Stimulated activated CD4-positive, alpha-beta T cell treated with anti-CD3 and anti-CD28 coated beads, Interleukin-2, amount 100 ng/mL, for 4 hours (primary cell): ENCODE data around the gene KCNRG.
"Not testable (repeated sequence)": the region's sequence is repeated elsewhere in the genome, so short reads cannot be mapped to it uniquely, and the experiment has no call there.

ENCODE experiments used
- DNase-seq: peaks from one replicate; pipeline ENCODE4 v3.0.0-alpha.2; 2020; ENCODE audit warnings: low read depth

Gene KCNRG

DNA sequence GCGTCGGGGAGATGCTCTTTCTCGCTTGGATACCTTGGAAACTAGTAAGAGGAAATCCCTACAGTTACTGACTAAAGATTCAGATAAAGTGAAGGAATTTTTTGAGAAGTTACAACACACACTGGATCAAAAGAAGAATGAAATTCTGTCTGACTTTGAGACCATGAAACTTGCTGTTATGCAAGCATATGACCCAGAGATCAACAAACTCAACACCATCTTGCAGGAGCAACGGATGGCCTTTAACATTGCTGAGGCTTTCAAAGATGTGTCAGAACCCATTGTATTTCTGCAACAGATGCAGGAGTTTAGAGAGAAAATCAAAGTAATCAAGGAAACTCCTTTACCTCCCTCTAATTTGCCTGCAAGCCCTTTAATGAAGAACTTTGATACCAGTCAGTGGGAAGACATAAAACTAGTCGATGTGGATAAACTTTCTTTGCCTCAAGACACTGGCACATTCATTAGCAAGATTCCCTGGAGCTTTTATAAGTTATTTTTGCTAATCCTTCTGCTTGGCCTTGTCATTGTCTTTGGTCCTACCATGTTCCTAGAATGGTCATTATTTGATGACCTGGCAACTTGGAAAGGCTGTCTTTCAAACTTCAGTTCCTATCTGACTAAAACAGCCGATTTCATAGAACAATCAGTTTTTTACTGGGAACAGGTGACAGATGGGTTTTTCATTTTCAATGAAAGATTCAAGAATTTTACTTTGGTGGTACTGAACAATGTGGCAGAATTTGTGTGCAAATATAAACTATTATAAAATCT lies 2.7 kb upstream of the KCNRG start:
- no peak for DNase-seq

- no peak for DNase-seq
These were observed 858 bp upstream of the KCNRG start for GRCh38 chr13:50014386-50014785.

DNA sequence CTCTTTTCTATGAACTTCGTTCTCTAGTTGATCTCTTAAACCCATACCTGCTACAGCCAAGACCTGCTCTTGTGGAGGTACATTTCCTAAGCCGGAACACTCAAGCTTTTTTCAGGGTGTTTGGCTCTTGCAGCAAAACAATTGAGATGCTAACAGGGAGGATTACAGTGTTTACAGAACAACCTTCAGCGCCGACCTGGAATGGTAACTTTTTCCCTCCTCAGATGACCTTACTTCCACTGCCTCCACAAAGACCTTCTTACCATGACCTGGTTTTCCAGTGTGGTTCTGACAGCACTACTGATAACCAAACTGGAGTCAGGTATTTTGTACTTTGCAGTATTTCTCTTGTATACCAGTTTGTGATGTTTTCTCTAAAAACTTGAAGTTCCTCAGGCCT lies 506 bp downstream of the KCNRG start:
- DNase-seq: no peak

GRCh38 chr13:50016444-50016843 lies 1.2 kb downstream of the KCNRG start:
- DNase-seq: no peak

GRCh38 chr13:50017819-50018218 lies 2.6 kb downstream of the KCNRG start:
- no peak for DNase-seq

- no peak for DNase-seq
These were observed 10.2 kb downstream of the KCNRG start for GRCh38 chr13:50025436-50025835.

DNA sequence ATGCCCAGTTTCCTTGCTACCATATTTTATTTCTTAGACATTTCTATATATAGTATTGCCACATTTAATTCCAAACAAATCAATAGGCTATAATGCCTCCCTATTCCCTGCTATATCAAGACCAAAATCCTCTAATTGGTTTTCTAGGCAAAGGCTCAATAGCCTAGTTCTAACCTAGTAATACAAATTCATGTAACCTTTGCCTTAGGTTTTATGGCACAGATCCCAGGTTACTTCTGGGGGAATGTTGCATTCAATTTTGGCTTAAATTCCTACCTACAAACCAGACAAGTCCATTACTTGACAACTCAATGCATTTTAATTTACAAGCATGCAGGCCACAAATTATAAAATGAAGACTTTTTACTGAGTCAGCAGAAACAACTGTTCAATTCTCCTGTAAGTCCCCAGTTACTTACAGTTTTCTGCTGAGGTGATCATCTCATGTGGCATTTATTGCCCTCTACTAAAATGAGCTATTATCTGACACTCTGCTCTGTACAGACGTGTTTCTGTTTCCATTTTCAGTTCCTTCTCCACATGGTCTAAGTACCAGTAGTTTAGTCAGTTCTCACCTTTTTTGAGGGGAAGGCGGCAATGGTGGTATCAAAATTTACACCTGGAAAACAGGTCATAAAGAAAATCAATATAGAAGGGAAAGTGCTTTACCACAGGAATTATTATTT lies 11.7 kb downstream of the KCNRG start:
- no peak for DNase-seq

- no peak for DNase-seq
These were observed 15.1 kb downstream of the KCNRG start for GRCh38 chr13:50030315-50030714.

DNA sequence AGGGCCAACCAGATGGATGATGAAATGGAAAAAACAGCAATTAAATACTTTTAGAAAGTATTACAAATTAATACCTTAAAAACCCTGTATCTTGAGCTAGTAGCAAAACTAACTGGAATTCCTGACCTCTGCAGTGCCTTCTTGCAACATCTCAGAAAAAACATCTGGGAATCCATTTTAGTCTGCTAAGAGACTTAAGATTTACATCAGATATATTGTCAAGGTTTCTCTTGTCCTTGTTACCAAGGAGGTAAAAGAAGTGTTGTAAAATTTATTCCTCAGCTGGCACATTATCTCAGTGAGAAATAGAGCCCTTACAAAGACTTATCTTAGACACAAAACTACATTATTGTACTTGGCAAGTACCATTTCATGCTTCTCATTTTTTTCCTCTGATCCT lies 18.5 kb downstream of the KCNRG start:
- no peak for DNase-seq

GRCh38 chr13:50037788-50038187 lies 22.5 kb downstream of the KCNRG start:
- DNase-seq: no peak

DNA sequence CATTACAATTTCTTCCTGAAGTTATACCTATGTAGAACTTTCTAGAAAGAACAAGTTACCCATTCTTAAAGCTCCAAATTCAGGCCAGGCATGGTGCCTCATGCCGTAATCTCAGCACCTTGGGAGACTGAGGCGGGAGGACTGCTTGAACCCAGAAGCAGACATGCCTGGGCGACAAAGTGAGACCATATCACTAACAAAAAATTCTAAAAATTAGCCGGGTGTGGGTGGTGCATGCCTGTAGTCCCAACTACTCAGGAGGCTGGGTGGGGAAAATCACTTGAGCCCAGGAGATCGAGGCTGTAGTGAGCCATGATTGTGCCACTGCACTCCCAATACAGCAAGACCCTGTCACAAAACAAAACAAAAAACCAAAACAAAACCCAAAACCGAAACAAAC lies 23.0 kb downstream of the KCNRG start:
- DNase-seq: no peak

DNA sequence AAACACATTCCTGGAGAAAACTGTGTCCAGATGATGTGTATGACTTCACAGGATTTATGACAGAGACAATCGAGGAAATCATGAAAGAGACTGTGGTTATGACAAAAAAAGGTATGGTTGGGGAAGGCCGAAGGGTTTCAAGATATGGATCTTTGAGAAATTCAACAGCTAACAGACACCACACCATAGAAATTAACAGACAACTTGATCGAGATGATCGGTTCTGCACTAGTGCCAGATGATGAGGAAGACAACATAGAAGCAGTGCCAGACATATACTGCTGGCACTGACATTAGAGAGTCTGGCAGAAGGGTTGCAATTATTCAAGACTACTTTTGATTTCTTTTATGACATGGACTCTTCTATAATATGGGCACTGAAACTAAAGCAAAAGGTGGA lies 37.2 kb downstream of the KCNRG start:
- no peak for DNase-seq

DNA sequence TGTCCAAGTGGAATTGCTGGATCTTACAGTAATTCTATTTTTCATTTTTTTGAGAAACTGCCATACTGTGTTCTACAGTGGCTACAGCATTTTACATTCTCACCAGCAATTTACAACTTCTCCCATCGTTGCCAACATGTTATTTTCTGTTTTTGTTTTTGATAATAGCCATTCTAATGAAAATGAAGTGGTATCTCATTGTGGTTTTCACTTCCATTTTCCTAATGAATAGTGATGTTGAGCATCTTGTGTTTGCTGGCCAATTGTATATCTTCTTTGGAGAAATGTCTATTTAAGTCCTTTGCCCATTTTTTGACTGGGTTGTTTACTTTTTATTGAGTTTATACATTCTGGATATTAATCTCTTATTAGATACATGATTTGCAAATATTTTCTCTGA lies 38.6 kb downstream of the KCNRG start:
- DNase-seq: no peak

DNA sequence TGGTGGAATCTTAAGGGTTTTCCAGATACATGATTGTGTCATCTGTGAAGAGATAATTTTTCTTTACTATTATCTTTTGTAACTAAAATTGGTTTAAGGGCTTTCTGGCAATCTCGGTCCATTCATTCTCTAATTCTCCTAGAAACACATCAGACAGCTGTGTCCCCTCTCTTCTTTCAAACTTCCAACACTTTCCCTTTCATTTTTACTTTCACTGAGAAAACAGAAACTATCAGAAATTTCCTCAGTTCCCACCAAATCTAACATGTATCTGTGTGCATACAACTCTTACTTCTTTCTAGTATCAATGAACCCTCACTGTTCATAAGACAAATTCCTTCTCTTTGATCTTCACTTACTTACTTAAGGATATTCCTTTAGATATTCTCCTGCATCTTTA lies 40.2 kb downstream of the KCNRG start:
- DNase-seq: no peak

- no peak for DNase-seq
These were observed 45.5 kb downstream of the KCNRG start for GRCh38 chr13:50060718-50061117.

GRCh38 chr13:50062336-50062735 lies 47.1 kb downstream of the KCNRG start:
- not testable (repeated sequence) for DNase-seq

GRCh38 chr13:50065712-50066111 lies 50.5 kb downstream of the KCNRG start:
- no peak for DNase-seq

GRCh38 chr13:50068508-50068907 lies 53.3 kb downstream of the KCNRG start:
- no peak for DNase-seq

- DNase-seq: no peak
These were observed 54.0 kb downstream of the KCNRG start for GRCh38 chr13:50069261-50069660.

DNA sequence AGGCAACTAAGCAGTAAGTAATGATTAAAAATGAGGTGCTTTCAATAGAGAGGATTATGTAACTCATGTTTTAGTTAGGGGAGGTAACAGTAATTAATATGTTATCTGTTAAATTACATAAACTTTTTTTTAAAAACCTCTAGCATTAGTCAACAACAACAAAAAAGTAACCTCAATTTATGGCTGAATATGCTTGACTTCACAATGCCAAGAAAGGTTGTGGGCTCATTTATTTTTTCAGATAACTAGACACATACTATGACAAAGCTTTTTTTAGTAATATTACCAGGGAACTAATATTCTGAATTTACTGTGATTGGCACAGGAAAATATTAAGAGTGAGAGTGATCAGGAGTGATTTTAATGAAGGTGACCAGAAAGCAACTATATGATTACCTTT lies 54.9 kb downstream of the KCNRG start:
- no peak for DNase-seq
